ENCODE results near the gene DEFB128. TPM values are rescaled to one million over a fixed set of nuclear protein-coding genes. Genes with fewer than 3 reads are reported as not detected.
"Not testable (repeated sequence)": the region's sequence is repeated elsewhere in the genome, so short reads cannot be mapped to it uniquely, and the experiment has no call there.

The DEFB128 gene
- polyA plus RNA-seq, 1 of the 3 experiments (the other 2 are of a cell fraction): not detected

DNA sequence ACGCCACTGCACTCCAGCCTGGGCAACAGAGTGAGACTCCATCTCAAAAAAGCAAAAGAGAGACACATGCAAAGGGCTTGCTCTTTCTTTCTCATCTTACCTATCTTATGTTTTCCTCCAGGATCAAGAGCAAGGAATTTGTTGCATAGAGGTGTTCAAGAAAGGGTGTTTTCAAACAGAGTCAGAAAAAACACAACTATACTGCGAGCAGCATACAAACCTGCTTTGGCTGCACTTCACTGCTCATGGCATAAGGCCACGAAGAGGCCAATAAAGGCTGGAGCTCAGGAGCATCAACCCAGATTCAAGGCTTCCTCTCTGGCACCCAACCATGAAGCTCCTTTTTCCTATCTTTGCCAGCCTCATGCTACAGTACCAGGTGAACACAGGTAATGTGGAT, 37.4 kb upstream of the DEFB128 start, which contains the start of gene DEFB129 (continued):
- TF ChIP-seq MXI1 (IDR thresholded peaks at IDR 0.05; ENCODE audit: low read depth, low read length): no peak
- TF ChIP-seq JUND (IDR thresholded peaks at IDR 0.05): no peak

DNA sequence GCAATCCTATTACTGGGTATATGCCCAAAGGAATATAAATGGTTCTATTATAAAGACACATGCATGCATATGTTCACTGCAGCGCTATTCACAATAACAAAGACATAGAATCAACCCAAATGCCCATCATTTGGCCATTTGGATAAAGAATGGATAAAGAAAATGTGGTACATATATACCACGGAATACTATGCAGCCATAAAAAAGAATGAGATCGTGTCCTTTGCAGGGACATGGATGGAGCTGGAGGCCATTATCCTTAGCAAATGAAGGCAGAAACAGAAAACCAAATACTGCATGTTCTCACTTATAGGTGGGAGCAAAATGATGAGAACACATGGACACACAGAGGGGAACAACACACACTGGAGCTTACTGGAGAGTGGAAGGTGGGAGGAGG, 36.4 kb upstream of the DEFB128 start:
- H3K4me3 ChIP-seq (ENCODE audit: low read depth in 2 of 2, low read length in 1 of 2); H3F3A ChIP-seq (replicated peaks; ENCODE audit: insufficient read depth); DNase-seq; H3K36me3 ChIP-seq (replicated peaks in 1 of 2; ENCODE audit: control insufficient read depth in 1 of 2, insufficient read depth in 2 of 2, low read length in 1 of 2); H3K27me3 ChIP-seq (ENCODE audit: insufficient read depth); H2AFZ ChIP-seq (ENCODE audit: low read depth); POLR2A ChIA-PET; H3K9me3 ChIP-seq; H3K4me1 ChIP-seq (ENCODE audit: control insufficient read depth in 1 of 2, insufficient read depth in 2 of 2, low read depth in 1 of 2, low read length in 1 of 2); H3K79me2 ChIP-seq (ENCODE audit: insufficient read depth); H4K20me1 ChIP-seq (ENCODE audit: insufficient read depth); H3K9me2 ChIP-seq; H3K27ac ChIP-seq (ENCODE audit: low read depth in 2 of 2, low read length in 1 of 2); H3K9ac ChIP-seq; H3K4me2 ChIP-seq: not testable (repeated sequence)
- CTCF ChIA-PET: interaction anchor here (1.0 to 1.7 kb wide), 2 partner anchors 12 to 41 kb away, joined by 3 to 6 read pairs; no protein-coding TSS in a partner anchor
- 19% methylated on average over 3 of the region's 3 CpGs for WGBS (ENCODE audit: low lambda C conversion rate)

DNA sequence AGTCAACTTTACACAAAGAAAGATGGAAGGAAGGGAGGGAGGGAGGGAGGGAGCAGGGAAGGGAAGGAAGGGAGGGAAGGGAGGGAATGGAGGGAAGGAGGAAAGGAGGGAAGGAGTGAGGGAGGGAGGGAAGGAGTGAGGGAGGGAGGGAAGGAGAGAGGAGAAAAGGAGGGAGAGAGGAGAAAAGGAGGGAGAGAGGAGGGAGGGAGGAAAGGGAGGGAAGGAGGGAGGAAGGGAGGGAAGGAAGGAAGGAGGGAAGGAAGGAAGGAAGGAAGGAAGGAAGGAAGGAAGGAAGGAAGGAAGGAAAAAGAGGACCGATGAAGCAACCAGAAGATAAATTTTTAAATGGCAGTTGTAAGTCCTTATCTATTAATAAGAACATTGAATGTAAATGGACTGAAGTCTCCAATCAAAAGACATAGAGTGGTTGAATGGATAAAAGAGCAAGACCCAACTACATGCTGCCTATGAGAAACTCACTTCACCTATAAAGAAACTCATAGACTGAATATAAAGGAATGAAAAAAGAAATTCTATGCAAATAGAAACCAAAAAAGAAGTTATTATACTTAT, 31.8 kb upstream of the DEFB128 start:
- Histone ChIP-seq H3K27me3 (ENCODE audit: insufficient read depth) (no peaks in the 10 kb centered on the region; the same call in 1 of the 2 replicates), H4K20me1 (ENCODE audit: insufficient read depth) (no peaks in the 10 kb centered on the region), H2AFZ (ENCODE audit: low read depth) (no peak overlapping the region), H3K79me2 (ENCODE audit: insufficient read depth) (no peaks in the 10 kb centered on the region), H3K9me3 (no peaks in the 10 kb centered on the region), H3K4me3 (ENCODE audit: low read depth in 2 of 2, low read length in 1 of 2) (no peak overlapping the region), H3K36me3 (replicated peaks in 1 of 2; ENCODE audit: control insufficient read depth in 1 of 2, insufficient read depth in 2 of 2, low read length in 1 of 2) (no peaks in the 10 kb centered on the region), H3F3A (replicated peaks; ENCODE audit: insufficient read depth) (no peaks in the 10 kb centered on the region), H3K27ac (ENCODE audit: low read depth in 2 of 2, low read length in 1 of 2) (no peak overlapping the region), H3K9ac (no peak overlapping the region), H3K4me1 (ENCODE audit: control insufficient read depth in 1 of 2, insufficient read depth in 2 of 2, low read depth in 1 of 2, low read length in 1 of 2) (no peaks in the 10 kb centered on the region), H3K9me2 (no peaks in the 10 kb centered on the region), H3K4me2 (no peak overlapping the region)
- no peak for DNase-seq
- ChIA-PET CTCF (no interaction called here), POLR2A (no interaction called here)
- TF ChIP-seq RXRA (IDR thresholded peaks at IDR 0.05; ENCODE audit: borderline replicate concordance, low read depth): no peak
- TF ChIP-seq FOXJ3 (CRISPR knock-in tag; IDR thresholded peaks at IDR 0.05): no peak
- TF ChIP-seq, protein P1, sequence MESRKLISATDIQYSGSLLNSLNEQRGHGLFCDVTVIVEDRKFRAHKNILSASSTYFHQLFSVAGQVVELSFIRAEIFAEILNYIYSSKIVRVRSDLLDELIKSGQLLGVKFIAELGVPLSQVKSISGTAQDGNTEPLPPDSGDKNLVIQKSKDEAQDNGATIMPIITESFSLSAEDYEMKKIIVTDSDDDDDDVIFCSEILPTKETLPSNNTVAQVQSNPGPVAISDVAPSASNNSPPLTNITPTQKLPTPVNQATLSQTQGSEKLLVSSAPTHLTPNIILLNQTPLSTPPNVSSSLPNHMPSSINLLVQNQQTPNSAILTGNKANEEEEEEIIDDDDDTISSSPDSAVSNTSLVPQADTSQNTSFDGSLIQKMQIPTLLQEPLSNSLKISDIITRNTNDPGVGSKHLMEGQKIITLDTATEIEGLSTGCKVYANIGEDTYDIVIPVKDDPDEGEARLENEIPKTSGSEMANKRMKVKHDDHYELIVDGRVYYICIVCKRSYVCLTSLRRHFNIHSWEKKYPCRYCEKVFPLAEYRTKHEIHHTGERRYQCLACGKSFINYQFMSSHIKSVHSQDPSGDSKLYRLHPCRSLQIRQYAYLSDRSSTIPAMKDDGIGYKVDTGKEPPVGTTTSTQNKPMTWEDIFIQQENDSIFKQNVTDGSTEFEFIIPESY (IDR thresholded peaks at IDR 0.05; ENCODE audit: borderline replicate concordance, low read depth): no peak
- TF ChIP-seq GATA2 (CRISPR knock-in tag; IDR thresholded peaks at IDR 0.05): no peak
- TF ChIP-seq NFIC (IDR thresholded peaks at IDR 0.05; ENCODE audit: borderline replicate concordance): no peak
- TF ChIP-seq EZH2phosphoT487 (IDR thresholded peaks at IDR 0.05; ENCODE audit: borderline replicate concordance, low read depth): no peak
- TF ChIP-seq, protein P2, sequence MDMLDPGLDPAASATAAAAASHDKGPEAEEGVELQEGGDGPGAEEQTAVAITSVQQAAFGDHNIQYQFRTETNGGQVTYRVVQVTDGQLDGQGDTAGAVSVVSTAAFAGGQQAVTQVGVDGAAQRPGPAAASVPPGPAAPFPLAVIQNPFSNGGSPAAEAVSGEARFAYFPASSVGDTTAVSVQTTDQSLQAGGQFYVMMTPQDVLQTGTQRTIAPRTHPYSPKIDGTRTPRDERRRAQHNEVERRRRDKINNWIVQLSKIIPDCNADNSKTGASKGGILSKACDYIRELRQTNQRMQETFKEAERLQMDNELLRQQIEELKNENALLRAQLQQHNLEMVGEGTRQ (IDR thresholded peaks at IDR 0.05; ENCODE audit: borderline replicate concordance, low read depth, low read length): no peak
- no peak for TF ChIP-seq RAD21 (IDR thresholded peaks at IDR 0.05; ENCODE audit: low read length)
- TF ChIP-seq GABPA (IDR thresholded peaks at IDR 0.05; ENCODE audit: low read depth): no peak
- TF ChIP-seq, protein P3, sequence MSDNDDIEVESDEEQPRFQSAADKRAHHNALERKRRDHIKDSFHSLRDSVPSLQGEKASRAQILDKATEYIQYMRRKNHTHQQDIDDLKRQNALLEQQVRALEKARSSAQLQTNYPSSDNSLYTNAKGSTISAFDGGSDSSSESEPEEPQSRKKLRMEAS (IDR thresholded peaks at IDR 0.05; ENCODE audit: low read depth): no peak
- no peak for TF ChIP-seq TAF1 (IDR thresholded peaks at IDR 0.05; ENCODE audit: borderline replicate concordance, low read depth, low read length)
- 8% methylated on average over 1 of the region's 1 CpG for WGBS (ENCODE audit: low lambda C conversion rate)

Data from SK-N-SH (cell line).